ENCODE results near the gene ATP8A1. TPM values are rescaled to one million over a fixed set of nuclear protein-coding genes. Genes with fewer than 3 reads are reported as not detected.
A peak's percentile ranks its signal among the peaks of the same experiment; 100 is the strongest.
"Not testable (repeated sequence)": the region's sequence is repeated elsewhere in the genome, so short reads cannot be mapped to it uniquely, and the experiment has no call there.

The ATP8A1 gene
- total RNA-seq: 10 to 100 TPM in 4 of 6 donors, 1 to 10 TPM in 2; 8.2 to 15.3 (median 11.1) TPM
- polyA plus RNA-seq: 10 to 100 TPM in 1 of 2 donors, 1 to 10 TPM in 1; 4.8 to 11.2 TPM

GRCh38 chr4:42656944-42657792 lies at the start of gene ATP8A1:
TSS of gene ATP8A1 (minus strand) at chr4:42657105. CDS start at chr4:42656873, 232 bp downstream.
- FAIRE-seq (no peak), DNase-seq (peak; percentile 87 to 97 (median 94)), ATAC-seq (peak; percentile 90 to 96 (median 93))
- peaks cover 15 to 34% (median 22%) of the 10 kb centered on the region in 3 donors for H3K4me1 ChIP-seq
- H3K27me3 ChIP-seq: no peaks in the 10 kb centered on the region
- no peak for TF ChIP-seq CTCF (IDR thresholded peaks at IDR 0.05)
- 0% methylated on average over 39 to 74 of the region's 74 CpGs for WGBS, 2 donors
- H3K9me3 ChIP-seq: no peaks in the 10 kb centered on the region
- H3K27ac ChIP-seq: peak within 1 kb of the TSS; percentile 86 to 94 (median 92)
- peak within 1 kb of the TSS; percentile 86 to 94 (median 91) for H3K4me3 ChIP-seq
- intact Hi-C loops (cut with DNase I): no loop called here
- no peaks in the 10 kb centered on the region for H3K36me3 ChIP-seq

GRCh38 chr4:42706086-42706485 lies 49.2 kb upstream of the ATP8A1 start:
- DNase-seq: no peak
- H3K4me1 ChIP-seq: peaks cover 0 to 8% (median 7%) of the 10 kb centered on the region in 3 donors
- no peaks in the 10 kb centered on the region for H3K27me3 ChIP-seq
- WGBS, 2 donors: 57 to 63% methylated on average over 4 of the region's 4 CpGs
- ATAC-seq: no peak
- H3K9me3 ChIP-seq: no peaks in the 10 kb centered on the region
- H3K27ac ChIP-seq: no peak overlapping the region
- H3K36me3 ChIP-seq: no peaks in the 10 kb centered on the region
- intact Hi-C loops (cut with DNase I): no loop called here
- no peak overlapping the region for H3K4me3 ChIP-seq
- TF ChIP-seq CTCF (IDR thresholded peaks at IDR 0.05): no peak
- FAIRE-seq: no peak

GRCh38 chr4:42703813-42704212 lies 46.9 kb upstream of the ATP8A1 start:
- H3K4me3 ChIP-seq: no peak overlapping the region
- no peak for TF ChIP-seq CTCF (IDR thresholded peaks at IDR 0.05)
- H3K27ac ChIP-seq: no peak overlapping the region
- no peak for ATAC-seq
- FAIRE-seq: no peak
- no peak for DNase-seq
- 63 to 68% methylated on average over 5 of the region's 5 CpGs for WGBS, 2 donors
- H3K9me3 ChIP-seq: no peaks in the 10 kb centered on the region
- no peaks in the 10 kb centered on the region for H3K27me3 ChIP-seq
- intact Hi-C loops (cut with DNase I): no loop called here
- no peaks in the 10 kb centered on the region for H3K4me1 ChIP-seq
- no peaks in the 10 kb centered on the region for H3K36me3 ChIP-seq

- Histone ChIP-seq H3K4me3 (no peak overlapping the region), H3K36me3 (no peaks in the 10 kb centered on the region), H3K27ac (no peak overlapping the region), H3K4me1 (no peaks in the 10 kb centered on the region), H3K9me3 (no peaks in the 10 kb centered on the region), H3K27me3 (no peaks in the 10 kb centered on the region)
- WGBS, 2 donors: 76 to 86% methylated on average over 3 of the region's 3 CpGs
- ATAC-seq: no peak
- TF ChIP-seq CTCF (IDR thresholded peaks at IDR 0.05): no peak
- no peak for DNase-seq
- intact Hi-C loops (cut with DNase I): no loop called here
- FAIRE-seq: no peak
Measured at GRCh38 chr4:42702895-42703294, 46.0 kb upstream of the ATP8A1 start.

GRCh38 chr4:42701780-42702179 lies 44.9 kb upstream of the ATP8A1 start:
- ATAC-seq; H3K4me3 ChIP-seq; H3K27me3 ChIP-seq; FAIRE-seq; intact Hi-C loops (cut with DNase I); H3K4me1 ChIP-seq; H3K36me3 ChIP-seq; H3K9me3 ChIP-seq; DNase-seq; H3K27ac ChIP-seq: not testable (repeated sequence)
- WGBS, 2 donors: 78 to 82% methylated on average over 7 of the region's 7 CpGs
